AG04449 (cell line): ENCODE results near the gene SNRNP35.

Experiments
- CTCF ChIA-PET: fragments of 350-600 bp; formaldehyde crosslinking; extraction: SDS; loops from one replicate; lab custom pipeline; 2021; ENCODE audit warnings: antibody characterized with exemption; lab: Yijun Ruan, JAX
- POLR2A ChIA-PET: fragments of 400-600, 350-600 bp; formaldehyde crosslinking; extraction: SDS; loops from one replicate; lab custom pipeline; 2020; ENCODE audit warnings: antibody characterized with exemption, inconsistent platforms; lab: Yijun Ruan, JAX
- DNase-seq: peaks from one replicate; pipeline ENCODE4 v3.0.0-alpha.2; 2010; ENCODE audit warnings: low read depth, low spot score
- H3K4me3 ChIP-seq: 2 replicates; pipeline ENCODE4 v1.5.1; 2011; ENCODE audit warnings: low read depth, mild to moderate bottlenecking, control low read depth, low read length
- CTCF ChIP-seq: IDR thresholded peaks from one replicate; pipeline ENCODE4 v1.5.1; 2011; ENCODE audit warnings: mild to moderate bottlenecking, moderate library complexity, low read length, control low read depth, inconsistent platforms; ENCODE audit not compliant: insufficient read depth; ENCODE audit errors: missing control alignments

Gene SNRNP35

GRCh38 chr12:123441523-123442164 is 16.3 kb upstream of the SNRNP35 start:
- H3K4me3 ChIP-seq, result no peak overlapping the region
- CTCF ChIA-PET, result no interaction called here
- DNase-seq, result no peak
- TF ChIP-seq CTCF, result no peak
- POLR2A ChIA-PET, result interaction anchor here (0.6 kb wide), 1 partner anchor 37 kb away, joined by 3 read pairs; no protein-coding TSS in a partner anchor

- ChIA-PET POLR2A (interaction anchor here (0.6 kb wide), 2 partner anchors 16 to 81 kb away, joined by 3 read pairs; no protein-coding TSS in a partner anchor), CTCF (no interaction called here)
- DNase-seq, result no peak
- TF ChIP-seq CTCF, result no peak
- H3K4me3 ChIP-seq, result no peak overlapping the region
Observed at GRCh38 chr12:123442774-123443173, 15.2 kb upstream of the SNRNP35 start.

GRCh38 chr12:123444092-123445026 is 13.6 kb upstream of the SNRNP35 start:
- no peak overlapping the region for H3K4me3 ChIP-seq
- CTCF ChIA-PET, result interaction anchor here (1.8 kb wide), 1 partner anchor 9 kb away, joined by 4 read pairs; no protein-coding TSS in a partner anchor
- no peak for TF ChIP-seq CTCF
- POLR2A ChIA-PET, result no interaction called here
- DNase-seq, result no peak

GRCh38 chr12:123445388-123446332 is 12.3 kb upstream of the SNRNP35 start:
- DNase-seq, result no peak
- H3K4me3 ChIP-seq, result no peak overlapping the region
- POLR2A ChIA-PET, result no interaction called here
- CTCF ChIA-PET, result interaction anchor here (1.8 kb wide), 1 partner anchor 10 kb away, joined by 4 read pairs; no protein-coding TSS in a partner anchor
- no peak for TF ChIP-seq CTCF

- DNase-seq, result no peak
- ChIA-PET POLR2A (no interaction called here), CTCF (interaction anchor here (1.8 kb wide), 1 partner anchor 11 kb away, joined by 4 read pairs; no protein-coding TSS in a partner anchor)
- no peak overlapping the region for H3K4me3 ChIP-seq
- TF ChIP-seq CTCF, result no peak
Observed at GRCh38 chr12:123446333-123446713, 11.6 kb upstream of the SNRNP35 start.
